ENCODE results near the gene MYBPC2.

MYBPC2 gene

GRCh38 chr19:50409347-50409746, 23.3 kb upstream of the MYBPC2 start:
- H3K9me2 ChIP-seq (ENCODE audit: low read depth, low read length): no peaks in the 10 kb centered on the region
- TF ChIP-seq EZH2 (IDR thresholded peaks at IDR 0.05; ENCODE audit: borderline replicate concordance, low read length) (no peak), CTCF (IDR thresholded peaks at IDR 0.05; ENCODE audit: low read length) (no peak)
- peaks cover 82% of the 10 kb centered on the region for H3K36me3 ChIP-seq (ENCODE audit: insufficient read depth, low read length)

DNA sequence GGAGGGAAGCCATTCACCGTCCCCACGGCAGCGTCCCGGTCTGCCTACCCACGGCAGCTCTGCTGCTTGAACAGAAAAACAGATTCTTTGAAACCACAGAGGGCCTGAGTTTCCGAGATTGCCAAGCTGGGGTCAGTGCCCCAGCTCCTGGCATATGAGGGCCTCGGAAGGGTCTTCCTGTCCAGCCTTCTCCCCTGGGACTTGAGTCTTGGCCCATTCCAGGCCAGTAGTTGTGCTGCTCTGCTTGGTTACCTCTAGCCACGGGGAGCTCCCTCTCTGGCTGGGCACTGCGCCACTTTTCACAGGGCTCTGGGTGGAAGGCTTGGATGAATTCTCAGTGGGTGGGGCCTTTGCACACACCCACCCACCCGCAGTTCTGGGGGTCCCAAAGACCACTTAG, 22.6 kb upstream of the MYBPC2 start:
- peaks cover 81% of the 10 kb centered on the region for H3K36me3 ChIP-seq (ENCODE audit: insufficient read depth, low read length)
- H3K27ac ChIP-seq (ENCODE audit: low read depth, low read length, poor library complexity, severe bottlenecking): no peak overlapping the region

More at GRCh38 chr19:50409347-50409746, 23.3 kb upstream of the MYBPC2 start:
- Histone ChIP-seq H3K27ac (ENCODE audit: low read depth, low read length, poor library complexity, severe bottlenecking) (no peak overlapping the region), H3K4me2 (ENCODE audit: low read length) (no peak overlapping the region), H3K27me3 (ENCODE audit: insufficient read depth, low read length) (no peaks in the 10 kb centered on the region), H3K4me3 (ENCODE audit: low read depth, low read length, poor library complexity, severe bottlenecking) (no peak overlapping the region), H3K4me1 (ENCODE audit: insufficient read depth, low read length, severe bottlenecking) (peaks cover 1% of the 10 kb centered on the region), H4K20me1 (ENCODE audit: insufficient read depth, low read length) (no peaks in the 10 kb centered on the region), H3K9ac (ENCODE audit: low read length) (no peak overlapping the region), H3K79me2 (ENCODE audit: insufficient read depth, low read length) (no peaks in the 10 kb centered on the region), H2AFZ (ENCODE audit: low read length) (no peak overlapping the region), H3F3A (ENCODE audit: insufficient read depth, low read length) (no peaks in the 10 kb centered on the region), H3K9me3 (ENCODE audit: low read length) (no peaks in the 10 kb centered on the region)

GRCh38 chr19:50412419-50412818, 20.3 kb upstream of the MYBPC2 start:
- Histone ChIP-seq H3K36me3 (ENCODE audit: insufficient read depth, low read length) (peaks cover 61% of the 10 kb centered on the region), H3K9ac (ENCODE audit: low read length) (no peak overlapping the region), H3K4me3 (ENCODE audit: low read depth, low read length, poor library complexity, severe bottlenecking) (no peak overlapping the region), H3K79me2 (ENCODE audit: insufficient read depth, low read length) (no peaks in the 10 kb centered on the region), H3K27ac (ENCODE audit: low read depth, low read length, poor library complexity, severe bottlenecking) (no peak overlapping the region), H3K27me3 (ENCODE audit: insufficient read depth, low read length) (no peaks in the 10 kb centered on the region), H3K9me3 (ENCODE audit: low read length) (no peaks in the 10 kb centered on the region), H2AFZ (ENCODE audit: low read length) (no peak overlapping the region), H4K20me1 (ENCODE audit: insufficient read depth, low read length) (no peaks in the 10 kb centered on the region), H3F3A (ENCODE audit: insufficient read depth, low read length) (no peaks in the 10 kb centered on the region), H3K4me1 (ENCODE audit: insufficient read depth, low read length, severe bottlenecking) (peaks cover 32% of the 10 kb centered on the region), H3K4me2 (ENCODE audit: low read length) (no peak overlapping the region), H3K9me2 (ENCODE audit: low read depth, low read length) (no peaks in the 10 kb centered on the region)
- no peak for TF ChIP-seq CTCF (IDR thresholded peaks at IDR 0.05; ENCODE audit: low read length)
- no peak for TF ChIP-seq EZH2 (IDR thresholded peaks at IDR 0.05; ENCODE audit: borderline replicate concordance, low read length)

More for the DNA sequence above, 22.6 kb upstream of the MYBPC2 start:
- H3K79me2 ChIP-seq (ENCODE audit: insufficient read depth, low read length): no peaks in the 10 kb centered on the region
- H3K4me1 ChIP-seq (ENCODE audit: insufficient read depth, low read length, severe bottlenecking): peaks cover 9% of the 10 kb centered on the region
- H3K9ac ChIP-seq (ENCODE audit: low read length): no peak overlapping the region
- no peak overlapping the region for H2AFZ ChIP-seq (ENCODE audit: low read length)
- H4K20me1 ChIP-seq (ENCODE audit: insufficient read depth, low read length): no peaks in the 10 kb centered on the region
- H3K4me2 ChIP-seq (ENCODE audit: low read length): no peak overlapping the region
- no peak for TF ChIP-seq CTCF (IDR thresholded peaks at IDR 0.05; ENCODE audit: low read length)
- no peaks in the 10 kb centered on the region for H3K9me2 ChIP-seq (ENCODE audit: low read depth, low read length)
- H3K4me3 ChIP-seq (ENCODE audit: low read depth, low read length, poor library complexity, severe bottlenecking): no peak overlapping the region
- H3F3A ChIP-seq (ENCODE audit: insufficient read depth, low read length): no peaks in the 10 kb centered on the region
- H3K27me3 ChIP-seq (ENCODE audit: insufficient read depth, low read length): no peaks in the 10 kb centered on the region
- H3K9me3 ChIP-seq (ENCODE audit: low read length): no peaks in the 10 kb centered on the region

Data from OCI-LY1 (cell line).